ENCODE results near the gene RNF34. TPM values are rescaled to one million over a fixed set of nuclear protein-coding genes. Genes with fewer than 3 reads are reported as not detected.

Gene RNF34
- total RNA-seq, 2 experiments from 2014 or later, result 83.5 to 90.2 TPM

- POLR2A ChIA-PET, result no interaction called here
- H3K4me3 Mint-ChIP-seq, result no peak overlapping the region
- peaks cover 36% of the 10 kb centered on the region for H3K36me3 Mint-ChIP-seq (ENCODE audit: low read depth)
Measured at GRCh38 chr12:121443911-121444841, 44.3 kb downstream of the RNF34 start.

GRCh38 chr12:121444842-121445202 is 44.9 kb downstream of the RNF34 start:
- ChIA-PET POLR2A (interaction anchor here (0.6 kb wide), 1 partner anchor 20 kb away, joined by 3 read pairs; no protein-coding TSS in a partner anchor), CTCF (interaction anchor here (1.7 to 4.2 kb wide), 2 partner anchors 12 to 76 kb away, joined by 3 to 27 read pairs; no protein-coding TSS in a partner anchor)
- peaks cover 2% of the 10 kb centered on the region for H3K4me1 Mint-ChIP-seq
- peaks cover 37% of the 10 kb centered on the region for H3K36me3 Mint-ChIP-seq (ENCODE audit: low read depth)
- no peak for DNase-seq
- H3K27ac Mint-ChIP-seq, result peak overlapping the region; percentile 14
- H3K9me3 Mint-ChIP-seq, result no peaks in the 10 kb centered on the region
- H3K27me3 Mint-ChIP-seq, result no peaks in the 10 kb centered on the region
- H3K4me3 Mint-ChIP-seq, result no peak overlapping the region

More at GRCh38 chr12:121443911-121444841, 44.3 kb downstream of the RNF34 start:
- H3K27me3 Mint-ChIP-seq, result no peaks in the 10 kb centered on the region
- DNase-seq, result no peak
- CTCF ChIA-PET, result interaction anchor here (0.6 to 4.2 kb wide), 15 partner anchors 9 to 535 kb away, joined by 3 to 27 read pairs (median 3); no protein-coding TSS in a partner anchor
- no peaks in the 10 kb centered on the region for H3K9me3 Mint-ChIP-seq
- no peaks in the 10 kb centered on the region for H3K4me1 Mint-ChIP-seq
- H3K27ac Mint-ChIP-seq, result no peak overlapping the region

DNA sequence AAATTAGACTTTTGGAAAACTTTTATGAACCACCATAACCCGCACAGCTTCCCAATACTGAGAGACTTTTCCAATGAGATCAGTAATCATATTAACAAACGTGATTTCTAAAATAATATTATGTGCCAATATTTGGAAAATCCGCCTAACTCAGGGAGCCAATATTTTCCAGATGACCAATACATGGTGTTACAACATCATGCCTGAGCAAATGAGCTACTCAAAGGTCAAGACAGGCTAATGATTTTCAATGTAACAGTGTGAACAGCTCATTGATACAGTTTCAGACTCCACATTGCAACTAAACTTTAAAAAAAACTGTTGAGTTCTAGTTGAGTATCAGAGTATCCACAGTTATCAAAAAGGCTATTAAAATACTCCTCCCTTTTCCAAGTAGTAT is 46.8 kb downstream of the RNF34 start:
- no peak for DNase-seq
- Mint-ChIP-seq H3K27me3 (no peaks in the 10 kb centered on the region), H3K4me1 (peaks cover 6% of the 10 kb centered on the region), H3K4me3 (no peak overlapping the region), H3K9me3 (no peaks in the 10 kb centered on the region), H3K27ac (no peak overlapping the region), H3K36me3 (ENCODE audit: low read depth) (peaks cover 26% of the 10 kb centered on the region)
- POLR2A ChIA-PET, result no interaction called here
- CTCF ChIA-PET, result interaction anchor here (1.1 kb wide), 1 partner anchor 62 kb away, joined by 3 read pairs; no protein-coding TSS in a partner anchor

GRCh38 chr12:121448771-121449315 is 48.9 kb downstream of the RNF34 start:
- POLR2A ChIA-PET, result interaction anchor here (0.7 kb wide), 1 partner anchor 27 kb away, joined by 3 read pairs; no protein-coding TSS in a partner anchor
- Mint-ChIP-seq H3K27ac (no peak overlapping the region), H3K4me3 (no peak overlapping the region), H3K4me1 (peaks cover 15% of the 10 kb centered on the region), H3K27me3 (no peaks in the 10 kb centered on the region), H3K9me3 (no peaks in the 10 kb centered on the region), H3K36me3 (ENCODE audit: low read depth) (peaks cover 25% of the 10 kb centered on the region)
- no peak for DNase-seq
- CTCF ChIA-PET, result interaction anchor here (0.6 kb wide), 1 partner anchor 803 kb away, joined by 5 read pairs; no protein-coding TSS in a partner anchor

DNA sequence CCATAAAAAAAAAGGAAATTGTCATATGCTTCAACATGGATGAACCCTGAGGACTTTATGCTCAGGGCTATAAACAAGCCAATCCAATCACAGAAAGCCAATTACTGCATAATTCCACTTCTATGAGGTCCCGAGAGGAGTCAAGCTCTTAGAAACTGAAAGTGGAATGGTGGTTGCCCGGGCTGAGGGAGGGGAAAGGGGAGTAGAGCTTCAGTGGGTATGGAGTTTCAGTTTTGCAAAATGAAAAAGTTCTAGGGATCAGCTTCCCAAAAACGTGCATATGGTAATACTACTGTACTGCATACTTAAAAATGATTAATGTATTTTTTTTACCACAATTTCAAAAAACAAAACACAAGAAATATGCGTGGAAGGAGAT is 52.0 kb downstream of the RNF34 start:
- ChIA-PET CTCF (interaction anchor here (0.7 to 1.5 kb wide), 2 partner anchors 9 to 60 kb away, joined by 3 to 4 read pairs; no protein-coding TSS in a partner anchor), POLR2A (no interaction called here)
- peaks cover 22% of the 10 kb centered on the region for H3K36me3 Mint-ChIP-seq (ENCODE audit: low read depth)
- H3K4me1 Mint-ChIP-seq, result peaks cover 28% of the 10 kb centered on the region
- DNase-seq, result no peak
- H3K27ac Mint-ChIP-seq, result peak overlapping the region; percentile 42
- peak overlapping the region; percentile 0 for H3K4me3 Mint-ChIP-seq
- H3K9me3 Mint-ChIP-seq, result no peaks in the 10 kb centered on the region
- no peaks in the 10 kb centered on the region for H3K27me3 Mint-ChIP-seq

DNA sequence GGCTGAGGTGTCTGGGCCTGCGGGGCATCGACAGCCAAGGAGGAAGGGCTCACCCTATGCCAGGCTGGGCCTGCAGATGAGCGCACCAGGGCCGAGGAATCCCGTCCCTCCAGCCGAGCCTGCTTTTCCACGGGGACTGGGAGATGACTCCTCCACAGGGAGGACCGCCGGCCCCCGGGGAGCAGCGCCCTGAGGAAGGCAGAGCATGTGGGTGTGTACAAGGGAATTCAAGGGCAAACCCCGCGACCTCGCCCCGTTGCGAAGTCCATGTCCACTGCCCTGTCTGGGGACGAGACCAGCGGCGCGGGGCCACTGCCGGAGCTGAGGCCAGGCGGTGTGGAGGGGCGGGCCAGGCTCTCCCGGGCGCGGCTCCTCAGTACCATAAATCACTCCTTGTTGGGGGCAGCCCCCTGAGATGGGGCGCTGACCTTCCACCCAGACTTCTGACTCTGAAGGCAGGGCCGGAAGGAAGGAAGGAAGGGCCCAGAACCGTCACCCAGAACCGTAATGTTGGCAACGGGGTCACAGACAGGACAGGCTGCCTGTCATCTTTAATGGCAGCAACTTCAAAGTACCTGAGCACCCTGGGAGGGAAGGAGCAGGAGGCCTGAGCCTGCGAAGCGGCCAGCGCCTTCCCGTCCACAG is 52.5 kb downstream of the RNF34 start:
- no peaks in the 10 kb centered on the region for H3K27me3 Mint-ChIP-seq
- peak overlapping the region; percentile 42 for H3K27ac Mint-ChIP-seq
- H3K4me1 Mint-ChIP-seq, result peaks cover 30% of the 10 kb centered on the region
- ChIA-PET POLR2A (interaction anchor here (0.7 kb wide), 1 partner anchor 319 kb away, joined by 3 read pairs; no protein-coding TSS in a partner anchor), CTCF (no interaction called here)
- H3K36me3 Mint-ChIP-seq (ENCODE audit: low read depth), result peaks cover 24% of the 10 kb centered on the region
- H3K9me3 Mint-ChIP-seq, result no peaks in the 10 kb centered on the region
- no peak for DNase-seq
- peak overlapping the region; percentile 0 for H3K4me3 Mint-ChIP-seq

GRCh38 chr12:121452985-121453360 is 53.1 kb downstream of the RNF34 start:
- no peak overlapping the region for H3K27ac Mint-ChIP-seq
- H3K4me1 Mint-ChIP-seq, result peaks cover 35% of the 10 kb centered on the region
- POLR2A ChIA-PET, result interaction anchor here (0.7 kb wide), 1 partner anchor 318 kb away, joined by 3 read pairs; no protein-coding TSS in a partner anchor
- H3K36me3 Mint-ChIP-seq (ENCODE audit: low read depth), result peaks cover 28% of the 10 kb centered on the region
- no peak overlapping the region for H3K4me3 Mint-ChIP-seq
- H3K27me3 Mint-ChIP-seq, result no peaks in the 10 kb centered on the region
- no peak for DNase-seq
- CTCF ChIA-PET, result no interaction called here
- no peaks in the 10 kb centered on the region for H3K9me3 Mint-ChIP-seq

- Mint-ChIP-seq H3K9me3 (no peaks in the 10 kb centered on the region), H3K4me1 (peaks cover 35% of the 10 kb centered on the region), H3K27ac (no peak overlapping the region), H3K36me3 (ENCODE audit: low read depth) (peaks cover 24% of the 10 kb centered on the region), H3K4me3 (no peak overlapping the region), H3K27me3 (no peaks in the 10 kb centered on the region)
- DNase-seq, result no peak
- POLR2A ChIA-PET, result no interaction called here
- CTCF ChIA-PET, result no interaction called here
Measured at GRCh38 chr12:121453629-121454028, 53.7 kb downstream of the RNF34 start.

DNA sequence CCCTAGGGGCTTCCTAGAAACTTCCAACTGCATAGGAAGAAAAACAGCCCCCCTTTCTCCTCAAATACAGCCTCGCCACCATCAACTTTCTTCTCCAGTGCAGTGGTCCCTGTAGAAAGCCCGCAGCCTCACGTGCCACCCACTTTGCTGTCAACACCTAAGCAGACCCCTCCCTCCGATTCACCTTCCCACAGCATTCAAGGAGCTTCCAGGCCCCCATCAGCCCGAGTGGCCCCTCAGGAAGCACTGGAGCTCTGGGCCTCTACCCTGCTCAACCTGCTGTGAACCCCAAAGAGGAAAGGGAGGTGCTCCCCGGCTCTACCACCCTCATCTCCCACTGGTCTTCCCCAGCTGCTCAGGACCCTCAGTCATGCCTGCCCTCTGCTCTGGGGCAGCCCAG is 55.0 kb downstream of the RNF34 start:
- ChIA-PET CTCF (interaction anchor here (0.6 to 6.2 kb wide), 6 partner anchors 9 to 186 kb away, joined by 3 to 27 read pairs (median 4); partner anchors contain the start of gene ANAPC5), POLR2A (no interaction called here)
- Mint-ChIP-seq H3K36me3 (ENCODE audit: low read depth) (peaks cover 17% of the 10 kb centered on the region), H3K27me3 (no peaks in the 10 kb centered on the region), H3K4me1 (peaks cover 34% of the 10 kb centered on the region), H3K4me3 (no peak overlapping the region), H3K9me3 (no peaks in the 10 kb centered on the region), H3K27ac (no peak overlapping the region)
- no peak for DNase-seq

GRCh38 chr12:121455766-121456420 is 56.0 kb downstream of the RNF34 start:
- Mint-ChIP-seq H3K36me3 (ENCODE audit: low read depth) (peaks cover 18% of the 10 kb centered on the region), H3K9me3 (no peaks in the 10 kb centered on the region), H3K4me1 (peaks cover 43% of the 10 kb centered on the region), H3K4me3 (no peak overlapping the region), H3K27ac (no peak overlapping the region), H3K27me3 (no peaks in the 10 kb centered on the region)
- ChIA-PET CTCF (interaction anchor here (1.1 to 6.2 kb wide), 3 partner anchors 12 to 104 kb away, joined by 3 to 27 read pairs (median 9); partner anchors contain the start of gene ANAPC5), POLR2A (no interaction called here)
- DNase-seq, result no peak

DNA sequence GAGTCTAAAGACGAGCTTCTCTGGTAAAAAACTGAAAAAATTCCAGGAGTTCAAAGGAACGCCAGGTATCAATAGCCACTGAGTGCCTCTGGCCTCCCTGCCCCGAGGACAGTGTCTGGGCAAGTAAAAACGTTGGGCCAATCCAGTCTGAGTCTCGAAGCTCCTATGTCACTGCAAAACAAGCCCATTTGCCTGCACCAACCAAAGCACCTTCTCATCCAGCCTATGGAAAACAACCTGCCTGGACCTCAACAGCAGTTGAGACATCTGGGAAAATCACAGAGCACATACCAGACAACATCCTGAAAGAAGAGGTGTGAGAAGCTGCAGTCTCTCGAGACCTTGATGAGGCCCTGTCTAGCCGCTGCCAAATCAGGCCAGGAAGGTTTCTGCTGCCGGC is 56.6 kb downstream of the RNF34 start:
- Mint-ChIP-seq H3K27ac (no peak overlapping the region), H3K4me3 (no peak overlapping the region), H3K9me3 (no peaks in the 10 kb centered on the region), H3K27me3 (no peaks in the 10 kb centered on the region), H3K4me1 (peaks cover 47% of the 10 kb centered on the region), H3K36me3 (ENCODE audit: low read depth) (peaks cover 17% of the 10 kb centered on the region)
- DNase-seq, result no peak
- POLR2A ChIA-PET, result no interaction called here
- CTCF ChIA-PET, result interaction anchor here (0.5 to 6.2 kb wide), 4 partner anchors 9 to 831 kb away, joined by 3 to 27 read pairs (median 4); no protein-coding TSS in a partner anchor

GRCh38 chr12:121461048-121461447 is 61.1 kb downstream of the RNF34 start:
- Mint-ChIP-seq H3K36me3 (ENCODE audit: low read depth) (peaks cover 17% of the 10 kb centered on the region), H3K4me3 (no peak overlapping the region), H3K27me3 (no peaks in the 10 kb centered on the region), H3K4me1 (peaks cover 52% of the 10 kb centered on the region), H3K27ac (peak overlapping the region; percentile 21), H3K9me3 (no peaks in the 10 kb centered on the region)
- ChIA-PET CTCF (interaction anchor here (0.9 to 1.4 kb wide), 3 partner anchors 21 to 33 kb away, joined by 3 read pairs; no protein-coding TSS in a partner anchor), POLR2A (no interaction called here)
- DNase-seq, result no peak
